Stomach (tissue), 4 donors: ENCODE measurements around the gene SYT8.

Experiments used
- EP300 ChIP-seq: sonication (generic); formaldehyde crosslinking; IDR thresholded peaks from one replicate; pipeline ENCODE4 v1.6.1; 2017; ENCODE audit warnings: antibody characterized with exemption
- POLR2AphosphoS5 ChIP-seq, 3 donors: sonication (generic); formaldehyde crosslinking; IDR thresholded peaks; one replicate each; pipeline ENCODE4 v1.6.1; 2016; ENCODE audit warnings: antibody characterized with exemption in 3 of 3
- TF ChIP-seq, protein P1 (sequence below), 7 experiments: fragments of 450-650 bp in 4 of 7; fragments of 200-600 bp in 3 of 7; sonication (generic) in 3 of 7; IDR thresholded peaks; one replicate each; pipeline ENCODE4 v1.5.1; 2016 to 2019; ENCODE audit warnings: antibody characterized with exemption in 7 of 7, control low read depth in 2 of 7, mild to moderate bottlenecking in 1 of 7

GRCh38 chr11:1796413-1797011 lies 38.3 kb upstream of the SYT8 start:
- no peak for TF ChIP-seq POLR2AphosphoS5 (IDR thresholded peaks at IDR 0.05)
- TF ChIP-seq, protein P1, sequence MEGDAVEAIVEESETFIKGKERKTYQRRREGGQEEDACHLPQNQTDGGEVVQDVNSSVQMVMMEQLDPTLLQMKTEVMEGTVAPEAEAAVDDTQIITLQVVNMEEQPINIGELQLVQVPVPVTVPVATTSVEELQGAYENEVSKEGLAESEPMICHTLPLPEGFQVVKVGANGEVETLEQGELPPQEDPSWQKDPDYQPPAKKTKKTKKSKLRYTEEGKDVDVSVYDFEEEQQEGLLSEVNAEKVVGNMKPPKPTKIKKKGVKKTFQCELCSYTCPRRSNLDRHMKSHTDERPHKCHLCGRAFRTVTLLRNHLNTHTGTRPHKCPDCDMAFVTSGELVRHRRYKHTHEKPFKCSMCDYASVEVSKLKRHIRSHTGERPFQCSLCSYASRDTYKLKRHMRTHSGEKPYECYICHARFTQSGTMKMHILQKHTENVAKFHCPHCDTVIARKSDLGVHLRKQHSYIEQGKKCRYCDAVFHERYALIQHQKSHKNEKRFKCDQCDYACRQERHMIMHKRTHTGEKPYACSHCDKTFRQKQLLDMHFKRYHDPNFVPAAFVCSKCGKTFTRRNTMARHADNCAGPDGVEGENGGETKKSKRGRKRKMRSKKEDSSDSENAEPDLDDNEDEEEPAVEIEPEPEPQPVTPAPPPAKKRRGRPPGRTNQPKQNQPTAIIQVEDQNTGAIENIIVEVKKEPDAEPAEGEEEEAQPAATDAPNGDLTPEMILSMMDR (IDR thresholded peaks at IDR 0.05) = no peak
- TF ChIP-seq EP300 = no peak
